HepG2 (cell line): ENCODE measurements around the gene MACROD2. TPM values are rescaled to one million over a fixed set of nuclear protein-coding genes. Genes with fewer than 3 reads are reported as not detected.

Source experiments
- FOSL1 ChIP-seq: sonication (generic); formaldehyde crosslinking; IDR thresholded peaks from 2 replicates; pipeline ENCODE4 v1.9.0; 2021; ENCODE audit warnings: missing genetic modification reagents, borderline replicate concordance
- HES4 ChIP-seq: sonication (generic); formaldehyde crosslinking; IDR thresholded peaks from 2 replicates; pipeline ENCODE4 v1.9.0; 2021; ENCODE audit warnings: mild to moderate bottlenecking, missing genetic modification reagents, borderline replicate concordance
- HNRNPL ChIP-seq: fragments of 200-400 bp; formaldehyde crosslinking; IDR thresholded peaks from 2 replicates; pipeline ENCODE4 v1.6.1; 2017; ENCODE audit warnings: mild to moderate bottlenecking, low read depth, low read length
- ZBTB20 ChIP-seq: sonication (generic); formaldehyde crosslinking; IDR thresholded peaks from 2 replicates; pipeline ENCODE4 v1.8.1; 2023; ENCODE audit warnings: missing genetic modification reagents, low read depth, mild to moderate bottlenecking, borderline replicate concordance
- ZNF326 ChIP-seq: sonication (generic); formaldehyde crosslinking; IDR thresholded peaks from 2 replicates; pipeline ENCODE4 v1.4.0; 2020; ENCODE audit warnings: missing genetic modification reagents, borderline replicate concordance
- ZNF329 ChIP-seq: sonication (generic); formaldehyde crosslinking; IDR thresholded peaks from 2 replicates; pipeline ENCODE4 v1.9.0; 2021; ENCODE audit warnings: low read depth, mild to moderate bottlenecking, missing genetic modification reagents
- ZNF441 ChIP-seq: sonication (generic); formaldehyde crosslinking; IDR thresholded peaks from 2 replicates; pipeline ENCODE4 v1.7.0; 2021; ENCODE audit warnings: missing genetic modification reagents, borderline replicate concordance
- ZNF501 ChIP-seq: sonication (generic); formaldehyde crosslinking; IDR thresholded peaks from 2 replicates; pipeline ENCODE4 v1.5.1; 2020; ENCODE audit warnings: mild to moderate bottlenecking, moderate library complexity, missing genetic modification reagents
- ZNF547 ChIP-seq: sonication (generic); formaldehyde crosslinking; IDR thresholded peaks from 2 replicates; pipeline ENCODE4 v1.5.1; 2020; ENCODE audit warnings: mild to moderate bottlenecking, missing genetic modification reagents
- ZNF777 ChIP-seq: sonication (generic); formaldehyde crosslinking; IDR thresholded peaks from 2 replicates; pipeline ENCODE4 v1.4.0; 2020; ENCODE audit warnings: missing genetic modification reagents
- polyA plus RNA-seq, 8 experiments: library from polyadenylated mRNA; depleted of rRNA in 3 of 8; stranded (reverse) in 7 of 8; unstranded in 1 of 8; fragments of >200 nt; fragmentation: Illumina TruSeq in 4 of 8; extraction: Trizol in 4 of 8; gene quantifications; 2 replicates each; pipeline versions ENCODE4 v1.2.1 to v1.2.3, GENCODE V29; 2011 to 2016; ENCODE audit warnings: low read depth in 4 of 8, missing spikeins in 1 of 8, mixed read lengths in 1 of 8; ENCODE audit not compliant: insufficient read depth in 1 of 8
- total RNA-seq, 5 experiments: library from RNA; depleted of rRNA; stranded (reverse); fragments of >200 nt; fragmentation: Illumina TruSeq; extraction: Trizol; gene quantifications; 2 replicates each; pipeline ENCODE4 v1.2.3, GENCODE V29; 2016; ENCODE audit warnings: low read depth in 1 of 5
- TF ChIP-seq, protein P1 (sequence below): sonication (generic); formaldehyde crosslinking; IDR thresholded peaks from 2 replicates; pipeline ENCODE4 v1.4.0; 2020; ENCODE audit warnings: mild to moderate bottlenecking, missing genetic modification reagents, borderline replicate concordance
- TF ChIP-seq, protein P2 (sequence below): sonication (generic); formaldehyde crosslinking; conservative IDR thresholded peaks from 2 replicates; pipeline ENCODE4 v1.4.0; 2020; ENCODE audit warnings: missing genetic modification reagents
- TF ChIP-seq, protein P3 (sequence below): sonication (generic); formaldehyde crosslinking; IDR thresholded peaks from 2 replicates; pipeline ENCODE4 v1.4.0; 2020; ENCODE audit warnings: mild to moderate bottlenecking, missing genetic modification reagents

MACROD2 gene
- total and polyA plus RNA-seq, 2 of the 13 experiments (the other 11 are each of a cell fraction or from before 2014, with no cell fraction given): 0.13 to 0.51 TPM

DNA sequence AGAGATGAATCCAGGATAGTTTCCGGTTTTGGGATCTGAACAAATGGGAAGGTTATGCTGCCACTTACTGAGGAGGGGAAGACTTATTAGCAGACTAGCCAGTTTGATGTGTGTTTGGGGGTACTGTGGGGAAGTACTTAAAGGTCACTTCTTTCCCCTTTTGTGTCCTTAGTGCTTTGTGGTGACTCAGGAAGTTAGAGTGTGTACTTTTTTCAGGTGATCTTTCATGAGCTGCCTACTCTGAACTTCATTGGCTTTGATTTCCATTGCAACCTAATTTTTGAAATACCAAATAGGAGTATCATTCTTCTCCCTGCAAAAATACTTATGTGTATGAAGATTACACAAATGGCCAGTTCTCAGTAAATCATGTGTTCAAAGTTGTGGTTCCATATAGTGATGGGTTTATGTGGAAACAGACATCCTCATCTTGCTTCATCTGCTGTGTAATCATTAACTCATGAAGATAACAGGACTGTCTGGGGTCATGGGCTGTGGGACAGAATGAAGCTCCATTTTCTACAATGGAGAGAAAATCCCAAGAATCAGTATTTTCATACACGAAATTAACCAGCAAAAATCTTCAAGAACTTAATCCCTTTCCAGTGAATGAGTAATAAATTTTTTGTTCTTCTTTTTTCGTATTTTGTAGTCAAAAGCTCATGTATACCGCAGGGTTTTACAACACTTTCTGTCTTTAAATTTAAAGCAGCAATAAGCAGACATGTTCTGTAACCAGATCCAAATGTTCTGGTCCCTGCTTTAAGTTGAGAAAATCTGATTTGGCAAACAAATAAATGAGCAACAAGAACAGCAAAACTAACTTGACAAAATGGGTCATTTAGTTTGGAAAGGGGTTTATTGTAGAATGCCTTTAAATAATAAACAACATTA, 614.3 kb downstream of the MACROD2 start (continued):
- TF ChIP-seq, protein P1, sequence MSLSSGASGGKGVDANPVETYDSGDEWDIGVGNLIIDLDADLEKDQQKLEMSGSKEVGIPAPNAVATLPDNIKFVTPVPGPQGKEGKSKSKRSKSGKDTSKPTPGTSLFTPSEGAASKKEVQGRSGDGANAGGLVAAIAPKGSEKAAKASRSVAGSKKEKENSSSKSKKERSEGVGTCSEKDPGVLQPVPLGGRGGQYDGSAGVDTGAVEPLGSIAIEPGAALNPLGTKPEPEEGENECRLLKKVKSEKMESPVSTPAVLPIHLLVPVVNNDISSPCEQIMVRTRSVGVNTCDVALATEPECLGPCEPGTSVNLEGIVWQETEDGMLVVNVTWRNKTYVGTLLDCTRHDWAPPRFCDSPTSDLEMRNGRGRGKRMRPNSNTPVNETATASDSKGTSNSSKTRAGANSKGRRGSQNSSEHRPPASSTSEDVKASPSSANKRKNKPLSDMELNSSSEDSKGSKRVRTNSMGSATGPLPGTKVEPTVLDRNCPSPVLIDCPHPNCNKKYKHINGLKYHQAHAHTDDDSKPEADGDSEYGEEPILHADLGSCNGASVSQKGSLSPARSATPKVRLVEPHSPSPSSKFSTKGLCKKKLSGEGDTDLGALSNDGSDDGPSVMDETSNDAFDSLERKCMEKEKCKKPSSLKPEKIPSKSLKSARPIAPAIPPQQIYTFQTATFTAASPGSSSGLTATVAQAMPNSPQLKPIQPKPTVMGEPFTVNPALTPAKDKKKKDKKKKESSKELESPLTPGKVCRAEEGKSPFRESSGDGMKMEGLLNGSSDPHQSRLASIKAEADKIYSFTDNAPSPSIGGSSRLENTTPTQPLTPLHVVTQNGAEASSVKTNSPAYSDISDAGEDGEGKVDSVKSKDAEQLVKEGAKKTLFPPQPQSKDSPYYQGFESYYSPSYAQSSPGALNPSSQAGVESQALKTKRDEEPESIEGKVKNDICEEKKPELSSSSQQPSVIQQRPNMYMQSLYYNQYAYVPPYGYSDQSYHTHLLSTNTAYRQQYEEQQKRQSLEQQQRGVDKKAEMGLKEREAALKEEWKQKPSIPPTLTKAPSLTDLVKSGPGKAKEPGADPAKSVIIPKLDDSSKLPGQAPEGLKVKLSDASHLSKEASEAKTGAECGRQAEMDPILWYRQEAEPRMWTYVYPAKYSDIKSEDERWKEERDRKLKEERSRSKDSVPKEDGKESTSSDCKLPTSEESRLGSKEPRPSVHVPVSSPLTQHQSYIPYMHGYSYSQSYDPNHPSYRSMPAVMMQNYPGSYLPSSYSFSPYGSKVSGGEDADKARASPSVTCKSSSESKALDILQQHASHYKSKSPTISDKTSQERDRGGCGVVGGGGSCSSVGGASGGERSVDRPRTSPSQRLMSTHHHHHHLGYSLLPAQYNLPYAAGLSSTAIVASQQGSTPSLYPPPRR (CRISPR knock-in tag): no peak
- TF ChIP-seq ZBTB20 (CRISPR knock-in tag) (no peak), HNRNPL (no peak), ZNF326 (CRISPR knock-in tag) (no peak), ZNF547 (no peak), FOSL1 (no peak), HES4 (CRISPR knock-in tag) (no peak), ZNF501 (CRISPR knock-in tag) (no peak), ZNF777 (CRISPR knock-in tag) (no peak), ZNF441 (CRISPR knock-in tag) (no peak), ZNF329 (no peak)
- TF ChIP-seq, protein P2, sequence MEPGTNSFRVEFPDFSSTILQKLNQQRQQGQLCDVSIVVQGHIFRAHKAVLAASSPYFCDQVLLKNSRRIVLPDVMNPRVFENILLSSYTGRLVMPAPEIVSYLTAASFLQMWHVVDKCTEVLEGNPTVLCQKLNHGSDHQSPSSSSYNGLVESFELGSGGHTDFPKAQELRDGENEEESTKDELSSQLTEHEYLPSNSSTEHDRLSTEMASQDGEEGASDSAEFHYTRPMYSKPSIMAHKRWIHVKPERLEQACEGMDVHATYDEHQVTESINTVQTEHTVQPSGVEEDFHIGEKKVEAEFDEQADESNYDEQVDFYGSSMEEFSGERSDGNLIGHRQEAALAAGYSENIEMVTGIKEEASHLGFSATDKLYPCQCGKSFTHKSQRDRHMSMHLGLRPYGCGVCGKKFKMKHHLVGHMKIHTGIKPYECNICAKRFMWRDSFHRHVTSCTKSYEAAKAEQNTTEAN (CRISPR knock-in tag): no peak
- TF ChIP-seq, protein P3, sequence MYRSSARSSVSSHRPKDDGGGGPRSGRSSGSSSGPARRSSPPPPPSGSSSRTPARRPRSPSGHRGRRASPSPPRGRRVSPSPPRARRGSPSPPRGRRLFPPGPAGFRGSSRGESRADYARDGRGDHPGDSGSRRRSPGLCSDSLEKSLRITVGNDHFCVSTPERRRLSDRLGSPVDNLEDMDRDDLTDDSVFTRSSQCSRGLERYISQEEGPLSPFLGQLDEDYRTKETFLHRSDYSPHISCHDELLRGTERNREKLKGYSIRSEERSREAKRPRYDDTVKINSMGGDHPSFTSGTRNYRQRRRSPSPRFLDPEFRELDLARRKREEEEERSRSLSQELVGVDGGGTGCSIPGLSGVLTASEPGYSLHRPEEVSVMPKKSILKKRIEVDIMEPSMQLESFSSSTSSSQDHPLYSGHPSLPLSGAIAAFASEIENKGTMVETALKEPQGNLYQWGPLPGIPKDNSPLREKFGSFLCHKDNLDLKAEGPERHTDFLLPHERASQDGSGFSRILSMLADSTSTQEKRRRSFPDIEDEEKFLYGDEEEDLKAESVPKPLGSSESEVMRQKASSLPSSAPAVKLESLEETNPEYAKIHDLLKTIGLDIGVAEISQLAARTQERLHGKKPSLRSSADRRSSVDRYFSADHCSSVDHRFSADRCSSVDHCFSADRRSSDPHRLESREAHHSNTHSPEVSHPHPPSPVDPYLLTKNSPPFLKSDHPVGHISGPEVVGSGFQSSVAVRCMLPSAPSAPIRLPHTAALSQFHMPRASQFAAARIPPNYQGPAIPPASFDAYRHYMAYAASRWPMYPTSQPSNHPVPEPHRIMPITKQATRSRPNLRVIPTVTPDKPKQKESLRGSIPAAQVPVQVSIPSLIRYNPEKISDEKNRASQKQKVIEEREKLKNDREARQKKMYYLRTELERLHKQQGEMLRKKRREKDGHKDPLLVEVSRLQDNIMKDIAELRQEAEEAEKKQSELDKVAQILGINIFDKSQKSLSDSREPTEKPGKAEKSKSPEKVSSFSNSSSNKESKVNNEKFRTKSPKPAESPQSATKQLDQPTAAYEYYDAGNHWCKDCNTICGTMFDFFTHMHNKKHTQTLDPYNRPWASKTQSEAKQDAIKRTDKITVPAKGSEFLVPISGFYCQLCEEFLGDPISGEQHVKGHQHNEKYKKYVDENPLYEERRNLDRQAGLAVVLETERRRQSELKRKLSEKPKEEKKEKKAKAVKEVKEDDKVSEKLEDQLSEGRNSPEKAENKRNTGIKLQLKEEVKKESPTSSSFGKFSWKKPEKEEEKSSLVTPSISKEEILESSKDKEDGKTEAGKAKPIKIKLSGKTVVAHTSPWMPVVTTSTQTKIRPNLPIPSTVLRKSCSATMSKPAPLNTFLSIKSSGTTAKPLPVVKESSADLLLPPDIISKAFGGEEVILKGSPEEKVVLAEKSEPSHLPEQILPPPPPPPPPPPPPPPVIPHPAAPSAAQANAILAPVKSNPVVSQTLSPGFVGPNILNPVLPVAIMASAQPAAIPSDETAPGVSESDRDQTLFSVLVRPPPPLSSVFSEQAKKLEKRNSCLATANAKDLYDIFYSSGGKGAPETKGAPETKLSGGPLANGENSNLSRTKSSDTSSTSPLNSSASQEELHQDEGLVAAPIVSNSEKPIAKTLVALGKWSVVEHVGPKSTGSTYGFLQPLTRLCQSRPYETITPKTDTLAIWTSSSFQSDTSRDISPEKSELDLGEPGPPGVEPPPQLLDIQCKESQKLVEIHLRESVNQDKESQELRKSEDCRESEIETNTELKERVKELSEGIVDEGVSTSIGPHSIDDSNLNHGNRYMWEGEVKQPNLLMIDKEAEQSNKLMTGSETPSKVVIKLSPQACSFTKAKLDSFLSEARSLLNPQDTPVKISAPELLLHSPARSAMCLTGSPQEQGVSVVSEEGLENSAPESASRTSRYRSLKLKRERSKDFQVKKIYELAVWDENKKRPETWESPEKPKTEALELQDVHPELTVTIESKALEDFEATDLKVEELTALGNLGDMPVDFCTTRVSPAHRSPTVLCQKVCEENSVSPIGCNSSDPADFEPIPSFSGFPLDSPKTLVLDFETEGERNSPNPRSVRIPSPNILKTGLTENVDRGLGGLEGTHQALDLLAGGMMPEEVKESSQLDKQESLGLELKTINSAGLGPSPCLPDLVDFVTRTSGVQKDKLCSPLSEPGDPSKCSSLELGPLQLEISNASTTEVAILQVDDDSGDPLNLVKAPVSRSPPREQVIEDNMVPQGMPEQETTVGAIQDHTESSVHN: no peak
